NCI-H1436 treated with DMSO at 0.1 percent for 48 hours (cell line): ENCODE results near the gene AFTPH.

Experiments used
- DNase-seq: peaks from one replicate; lab custom pipeline; 2025; lab: John Stamatoyannopoulos, UW

Gene AFTPH

GRCh38 chr2:64542071-64543007, 18.2 kb downstream of the AFTPH start:
- DNase-seq = no peak

GRCh38 chr2:64543008-64543697, 19.0 kb downstream of the AFTPH start:
- no peak for DNase-seq

GRCh38 chr2:64548761-64549160, 24.6 kb downstream of the AFTPH start:
- no peak for DNase-seq

- DNase-seq = no peak
These were observed 25.9 kb downstream of the AFTPH start for GRCh38 chr2:64550042-64550441.

- no peak for DNase-seq
These were observed 27.7 kb downstream of the AFTPH start for GRCh38 chr2:64551851-64552250.

GRCh38 chr2:64554117-64554516, 30.0 kb downstream of the AFTPH start:
- DNase-seq = no peak

GRCh38 chr2:64558445-64559081, 34.4 kb downstream of the AFTPH start:
- no peak for DNase-seq

- DNase-seq = no peak
These were observed 38.1 kb downstream of the AFTPH start for GRCh38 chr2:64562148-64562784.

GRCh38 chr2:64563436-64563938, 39.4 kb downstream of the AFTPH start:
- DNase-seq = no peak

GRCh38 chr2:64565949-64566710, 42.0 kb downstream of the AFTPH start:
- DNase-seq = no peak

- no peak for DNase-seq
These were observed 43.3 kb downstream of the AFTPH start for GRCh38 chr2:64567473-64567872.

GRCh38 chr2:64568836-64569235, 44.7 kb downstream of the AFTPH start:
- DNase-seq = no peak

GRCh38 chr2:64574871-64575270, 50.7 kb downstream of the AFTPH start:
- DNase-seq = no peak

- DNase-seq = no peak
These were observed 56.9 kb downstream of the AFTPH start for GRCh38 chr2:64581018-64581417.

- DNase-seq = no peak
These were observed 57.8 kb downstream of the AFTPH start for GRCh38 chr2:64581777-64582539.

GRCh38 chr2:64582774-64583340, 58.7 kb downstream of the AFTPH start:
- no peak for DNase-seq

GRCh38 chr2:64586054-64586453, 61.9 kb downstream of the AFTPH start:
- DNase-seq = no peak

- no peak for DNase-seq
These were observed 62.9 kb downstream of the AFTPH start for GRCh38 chr2:64586883-64587481.

GRCh38 chr2:64587561-64587960, 63.4 kb downstream of the AFTPH start:
- DNase-seq = no peak

- DNase-seq = no peak
These were observed 67.1 kb downstream of the AFTPH start for GRCh38 chr2:64591188-64591587.
